HAP-1 (cell line): Measurements from ENCODE around the gene ARHGEF38.
"Not testable (repeated sequence)": the region's sequence is repeated elsewhere in the genome, so short reads cannot be mapped to it uniquely, and the experiment has no call there.

Experiments
- DNase-seq, 2 experiments: peaks; one replicate each; pipeline ENCODE4 v3.0.0-alpha.2; 2016 to 2020; ENCODE audit warnings: low spot score in 2 of 2
- H3K27me3 ChIP-seq: fragments of 250-450 bp; sonication (Bioruptor Pico); 2 replicates; pipeline ENCODE4 v1.5.1; 2020; ENCODE audit warnings: low read depth, mild to moderate bottlenecking, moderate library complexity
- H3K36me3 ChIP-seq: fragments of 250-450 bp; sonication (Bioruptor Pico); replicated peaks from 2 replicates; pipeline ENCODE4 v1.5.1; 2020; ENCODE audit warnings: mild to moderate bottlenecking
- H3K4me1 ChIP-seq: fragments of 250-450 bp; sonication (Bioruptor Pico); 2 replicates; pipeline ENCODE4 v1.5.1; 2020; ENCODE audit warnings: mild to moderate bottlenecking
- H3K4me3 ChIP-seq: fragments of 250-450 bp; sonication (Bioruptor Pico); 2 replicates; pipeline ENCODE4 v1.5.1; 2020; ENCODE audit warnings: mild to moderate bottlenecking, moderate library complexity
- H3K9me3 ChIP-seq: fragments of 250-450 bp; sonication (Bioruptor Pico); 2 replicates; pipeline ENCODE4 v1.5.1; 2020; ENCODE audit warnings: mild to moderate bottlenecking, moderate library complexity
- in situ Hi-C: fragments of 300-500 bp; cut with MboI; formaldehyde crosslinking; loops from 3 replicates; pipeline ENCODE4 v1.14.3; 2020; ENCODE audit warnings: low sequenced_read_pairs, inconsistent platforms, mixed read lengths

The ARHGEF38 gene

DNA sequence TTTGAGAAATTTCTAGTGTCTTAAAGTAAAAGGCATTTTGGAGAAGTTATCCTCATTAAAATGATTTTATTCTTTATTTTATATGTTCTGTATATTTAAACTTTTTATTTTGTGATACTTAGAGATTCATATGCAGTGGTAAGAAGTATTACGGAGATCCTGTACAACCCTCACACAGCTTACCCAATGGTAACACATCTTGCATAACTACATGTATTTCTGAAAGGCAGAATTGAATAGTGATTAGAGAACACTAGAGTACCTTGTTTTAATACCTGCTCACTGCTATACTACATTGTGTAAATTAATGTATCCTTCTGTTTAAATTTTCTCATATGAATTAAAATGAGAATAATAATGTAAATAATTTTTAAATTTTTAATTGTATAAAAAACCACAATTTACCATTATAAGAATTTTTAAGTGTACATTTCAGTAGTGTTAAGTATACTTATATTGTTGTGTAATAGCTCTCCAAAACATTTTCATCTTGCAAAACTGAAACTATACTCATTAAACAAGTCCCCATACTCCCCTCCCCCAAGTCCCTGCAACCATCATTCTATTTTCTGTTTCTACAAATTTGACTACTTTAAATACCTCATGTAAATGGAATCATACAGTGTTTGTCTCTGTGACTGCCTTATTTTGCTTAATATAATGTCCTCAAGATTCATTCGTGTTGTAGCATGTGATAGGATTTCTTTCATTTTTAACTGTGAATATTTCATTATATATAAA lies 110.7 kb downstream of the ARHGEF38 start:
- no peak for DNase-seq
- Histone ChIP-seq H3K4me1 (no peaks in the 10 kb centered on the region), H3K36me3 (no peaks in the 10 kb centered on the region), H3K27me3 (no peaks in the 10 kb centered on the region), H3K9me3 (no peaks in the 10 kb centered on the region), H3K4me3 (no peak overlapping the region)
- in situ Hi-C loops: no loop called here

DNA sequence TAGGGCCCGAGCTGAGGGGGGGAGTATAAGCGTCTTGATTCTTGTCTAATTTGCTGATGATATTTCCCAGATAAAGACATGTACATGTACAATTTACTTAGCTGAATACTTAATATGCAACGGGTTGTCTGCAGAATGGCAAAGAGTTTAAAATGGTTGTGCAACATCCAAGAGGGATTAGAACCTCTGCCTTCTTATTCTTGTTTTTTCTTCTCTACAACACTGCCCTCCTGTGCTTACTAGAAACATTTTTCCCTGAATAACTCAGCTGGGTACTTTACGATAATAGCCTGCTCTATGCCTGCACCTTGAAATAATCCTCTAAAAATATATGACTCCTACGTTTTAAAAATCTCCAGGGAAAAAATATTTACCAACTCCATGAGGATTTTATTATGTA lies 114.3 kb downstream of the ARHGEF38 start:
- no peak overlapping the region for H3K4me3 ChIP-seq
- in situ Hi-C loops: no loop called here
- peak in 1 of 2 experiments; percentile 66 for DNase-seq
- no peaks in the 10 kb centered on the region for H3K9me3 ChIP-seq
- peaks cover 7% of the 10 kb centered on the region for H3K4me1 ChIP-seq
- H3K27me3 ChIP-seq: no peaks in the 10 kb centered on the region
- H3K36me3 ChIP-seq: no peaks in the 10 kb centered on the region

DNA sequence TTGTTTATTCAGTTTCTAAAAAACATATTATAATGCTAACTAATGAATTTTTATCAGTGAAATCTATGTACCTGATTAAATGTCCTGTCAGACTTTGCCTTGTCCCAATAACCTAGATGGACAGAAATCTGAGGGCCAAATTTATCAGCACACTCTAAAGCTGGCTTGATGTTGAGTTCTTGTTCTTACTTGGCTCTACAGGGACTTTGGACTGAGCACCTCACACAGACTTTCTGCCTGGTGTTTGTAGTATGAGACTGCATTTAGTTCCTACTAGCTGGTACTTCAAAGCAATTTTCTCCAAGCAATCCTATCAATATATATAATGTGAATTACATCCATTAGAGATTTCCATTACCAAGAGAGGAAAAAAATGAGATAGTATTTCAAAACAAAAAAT lies 118.3 kb downstream of the ARHGEF38 start:
- in situ Hi-C loops: no loop called here
- peaks cover 7% of the 10 kb centered on the region for H3K4me1 ChIP-seq
- H3K4me3 ChIP-seq: no peak overlapping the region

DNA sequence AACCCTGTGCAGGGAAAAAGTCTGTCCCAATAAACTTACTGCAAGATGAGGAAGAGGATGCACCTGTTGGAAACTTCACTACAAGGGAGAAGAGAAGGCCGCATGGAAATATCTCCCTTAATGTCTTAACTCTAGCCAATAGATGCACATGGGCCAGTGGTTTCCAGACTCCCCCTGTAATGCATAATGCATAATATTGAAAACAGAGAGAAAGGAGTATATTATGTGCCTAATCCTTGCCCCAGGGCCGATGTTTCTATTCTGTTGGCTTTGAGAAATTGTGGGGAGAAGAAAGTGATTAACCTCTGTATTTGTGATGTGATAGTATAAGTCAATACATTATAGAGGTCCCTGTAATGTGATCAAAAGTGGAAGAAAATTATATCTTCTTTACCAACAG lies 118.9 kb downstream of the ARHGEF38 start:
- Histone ChIP-seq H3K36me3 (no peaks in the 10 kb centered on the region), H3K9me3 (no peaks in the 10 kb centered on the region), H3K4me1 (peaks cover 7% of the 10 kb centered on the region), H3K27me3 (no peaks in the 10 kb centered on the region), H3K4me3 (no peak overlapping the region)
- in situ Hi-C loops: no loop called here
- DNase-seq: peak; percentile 40 to 63

More for the DNA sequence above, 118.3 kb downstream of the ARHGEF38 start:
- H3K9me3 ChIP-seq: no peaks in the 10 kb centered on the region
- DNase-seq: no peak
- H3K27me3 ChIP-seq: no peaks in the 10 kb centered on the region
- H3K36me3 ChIP-seq: no peaks in the 10 kb centered on the region

DNA sequence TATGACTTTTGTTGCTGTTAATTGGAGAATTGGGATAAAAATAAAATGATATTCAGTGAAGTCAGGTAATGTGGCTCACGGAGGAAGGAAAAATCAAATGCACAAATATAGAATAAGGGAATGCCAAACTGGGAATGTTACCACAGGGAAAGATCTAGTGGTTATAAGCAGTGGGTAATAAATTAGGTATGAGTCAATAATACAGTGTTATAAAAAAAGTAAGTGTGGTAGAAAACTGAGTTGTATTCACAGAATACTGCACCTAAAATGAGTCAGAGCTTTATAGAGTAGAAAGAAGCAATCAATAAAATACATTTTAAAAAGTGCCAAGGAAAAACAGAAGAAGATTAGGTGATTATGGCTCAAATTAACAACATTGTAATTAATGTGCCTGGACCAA lies 121.6 kb downstream of the ARHGEF38 start:
- in situ Hi-C loops: no loop called here
- H3K9me3 ChIP-seq: no peaks in the 10 kb centered on the region
- DNase-seq: no peak

DNA sequence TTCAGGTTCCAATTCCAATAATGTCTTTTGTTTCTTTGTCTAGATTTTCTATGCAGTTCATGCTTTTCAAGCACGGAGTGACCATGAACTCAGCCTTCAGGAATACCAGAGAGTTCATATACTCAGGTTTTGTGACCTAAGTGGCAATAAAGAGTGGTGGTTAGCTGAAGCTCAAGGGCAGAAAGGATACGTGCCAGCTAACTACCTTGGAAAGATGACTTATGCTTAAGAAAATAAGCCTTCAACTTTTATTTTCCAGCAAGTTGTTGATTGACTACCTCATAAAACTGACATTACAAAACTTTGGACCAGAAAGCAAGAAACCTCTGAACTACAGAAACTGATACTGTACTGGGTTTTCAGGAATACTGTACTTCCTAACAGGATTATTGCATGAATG lies 125.3 kb downstream of the ARHGEF38 start:
- peak; percentile 36 to 63 for DNase-seq
- Histone ChIP-seq H3K4me1 (peaks cover 16% of the 10 kb centered on the region), H3K4me3 (no peak overlapping the region), H3K27me3 (no peaks in the 10 kb centered on the region), H3K36me3 (peaks cover 7% of the 10 kb centered on the region), H3K9me3 (no peaks in the 10 kb centered on the region)
- in situ Hi-C loops: no loop called here

More for the DNA sequence above, 121.6 kb downstream of the ARHGEF38 start:
- no peaks in the 10 kb centered on the region for H3K36me3 ChIP-seq
- H3K27me3 ChIP-seq: no peaks in the 10 kb centered on the region
- no peak overlapping the region for H3K4me3 ChIP-seq
- H3K4me1 ChIP-seq: peaks cover 22% of the 10 kb centered on the region

DNA sequence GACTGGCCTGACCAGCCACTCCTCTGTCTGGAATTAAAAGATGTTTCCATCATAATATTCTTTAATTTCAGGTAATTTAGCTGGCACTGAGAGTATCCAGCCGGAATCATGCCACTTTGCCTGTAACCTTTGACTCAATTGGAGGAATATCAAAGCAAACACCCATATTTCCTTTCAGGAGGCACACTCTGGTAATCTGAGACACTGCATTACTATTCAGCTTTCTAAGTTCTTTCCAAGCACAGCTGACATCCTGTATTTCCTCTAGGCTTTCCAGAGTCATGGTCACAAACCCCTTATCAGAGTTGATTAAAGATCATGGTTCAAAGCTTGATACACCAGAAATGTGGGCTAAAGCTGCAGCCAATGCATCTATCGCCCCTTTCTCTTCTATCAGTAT lies 126.8 kb downstream of the ARHGEF38 start:
- Histone ChIP-seq H3K4me3 (no peak overlapping the region), H3K36me3 (peaks cover 12% of the 10 kb centered on the region), H3K27me3 (no peaks in the 10 kb centered on the region), H3K9me3 (no peaks in the 10 kb centered on the region), H3K4me1 (peaks cover 16% of the 10 kb centered on the region)
- in situ Hi-C loops: no loop called here
- no peak for DNase-seq

DNA sequence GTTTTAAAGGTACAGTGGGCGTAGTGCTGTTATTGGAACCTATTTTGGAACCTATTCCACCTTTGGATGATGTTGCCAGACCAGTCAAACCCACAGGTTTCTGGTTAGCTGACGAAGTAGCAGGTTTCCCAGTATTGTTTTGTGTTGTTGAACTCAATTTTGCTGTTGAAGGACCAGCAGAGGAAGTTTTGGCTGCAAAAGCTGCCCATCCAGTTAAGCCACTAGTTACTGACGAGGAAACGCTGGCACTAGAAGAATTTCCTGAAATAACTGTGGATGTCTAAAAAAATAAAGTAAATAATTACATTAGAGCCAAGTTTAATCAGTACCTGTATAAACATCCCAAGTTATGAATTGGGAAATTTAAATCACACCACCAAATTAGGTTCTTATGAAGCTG lies 130.6 kb downstream of the ARHGEF38 start:
- in situ Hi-C loops: no loop called here
- no peak overlapping the region for H3K4me3 ChIP-seq
- H3K27me3 ChIP-seq: no peaks in the 10 kb centered on the region
- DNase-seq: no peak
- H3K36me3 ChIP-seq: peaks cover 19% of the 10 kb centered on the region
- peaks cover 4% of the 10 kb centered on the region for H3K4me1 ChIP-seq
- no peaks in the 10 kb centered on the region for H3K9me3 ChIP-seq

DNA sequence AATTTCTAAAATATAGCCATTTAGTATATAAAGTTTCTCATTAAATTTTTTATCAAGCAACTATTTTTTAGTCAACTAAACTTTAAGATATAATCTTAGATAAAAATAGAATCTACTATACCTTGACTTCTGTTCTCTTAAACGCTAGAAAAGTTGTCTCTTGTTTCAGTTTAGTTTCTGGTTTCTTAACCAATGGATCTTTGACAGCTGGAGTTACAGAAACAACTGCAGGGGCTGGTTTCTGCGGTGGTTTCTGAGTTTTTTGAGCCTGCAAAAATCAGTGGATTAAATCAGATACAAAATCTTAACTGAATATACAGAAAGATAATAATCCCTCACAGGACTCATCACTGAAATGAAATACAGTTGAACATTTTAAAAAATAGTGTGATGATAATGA lies 134.2 kb downstream of the ARHGEF38 start:
- in situ Hi-C loops: no loop called here
- H3K27me3 ChIP-seq: no peaks in the 10 kb centered on the region
- peaks cover 34% of the 10 kb centered on the region for H3K36me3 ChIP-seq
- H3K4me1 ChIP-seq: no peaks in the 10 kb centered on the region
- no peak for DNase-seq
- no peaks in the 10 kb centered on the region for H3K9me3 ChIP-seq
- H3K4me3 ChIP-seq: no peak overlapping the region

DNA sequence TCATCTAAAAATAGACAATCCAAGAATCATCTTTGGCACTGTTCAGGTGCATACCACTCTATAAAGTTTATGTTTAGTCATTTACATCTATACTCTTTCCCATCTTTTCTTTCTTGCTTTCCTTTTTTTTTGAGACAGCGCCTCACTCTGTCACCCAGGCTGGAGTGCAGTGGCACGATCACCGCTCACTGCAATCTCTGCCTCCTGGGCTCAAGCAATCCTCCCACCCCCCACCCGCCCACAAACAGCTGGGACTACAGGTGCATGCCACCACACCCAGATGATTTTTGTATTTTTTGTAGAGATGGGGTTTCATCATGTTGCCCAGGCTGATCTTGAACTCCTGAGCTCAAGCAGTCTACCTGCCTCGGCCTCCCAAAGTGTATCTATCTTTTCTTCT lies 142.4 kb downstream of the ARHGEF38 start:
- H3K4me3 ChIP-seq, DNase-seq, in situ Hi-C loops, H3K4me1 ChIP-seq, H3K27me3 ChIP-seq, H3K9me3 ChIP-seq: not testable (repeated sequence)
- H3K36me3 ChIP-seq: peaks cover 26% of the 10 kb centered on the region

DNA sequence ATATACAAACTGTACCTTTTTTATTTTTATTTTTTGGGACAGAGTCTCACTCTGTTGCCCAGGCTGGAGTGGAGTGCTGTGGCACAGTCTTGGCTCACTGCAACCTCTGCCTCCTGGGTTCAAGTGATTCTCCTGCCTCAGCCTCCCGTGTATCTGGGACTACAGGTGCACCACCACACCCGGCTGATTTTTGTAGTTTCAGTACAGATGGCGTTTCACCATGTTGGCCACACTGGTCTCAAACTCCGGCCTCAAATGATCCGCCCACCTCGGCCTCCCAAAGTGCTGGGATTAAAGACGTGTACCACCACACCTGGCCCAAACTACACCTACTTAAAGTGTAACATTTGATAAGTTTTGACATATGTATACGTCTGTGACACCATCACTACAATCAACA lies 143.4 kb downstream of the ARHGEF38 start:
- DNase-seq, in situ Hi-C loops: not testable (repeated sequence)
- peaks cover 26% of the 10 kb centered on the region for H3K36me3 ChIP-seq

DNA sequence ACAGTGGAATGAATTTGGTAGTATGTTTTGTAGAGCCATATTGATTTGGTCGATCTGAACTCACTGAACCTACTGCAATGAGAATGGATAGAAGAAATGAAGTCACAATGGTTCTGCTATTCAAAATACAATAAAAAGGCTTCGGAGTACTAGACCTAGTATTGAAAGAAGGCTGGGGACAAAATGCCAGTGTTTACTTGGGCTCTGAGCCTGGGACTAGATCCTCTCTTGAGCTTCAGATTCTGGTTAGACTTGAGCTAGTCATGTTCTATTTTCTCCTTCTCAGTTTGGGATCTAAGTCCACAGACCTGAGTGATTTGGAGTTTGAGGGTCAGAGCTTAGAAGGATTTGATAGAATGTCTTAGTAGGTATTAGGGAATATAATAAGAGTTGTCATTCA lies 146.2 kb downstream of the ARHGEF38 start:
- 0 out of 2 replicates have a peak, but pooled peaks cover 3% of the 10 kb centered on the region for H3K4me1 ChIP-seq
- no peak for DNase-seq
- in situ Hi-C loops: no loop called here
- H3K9me3 ChIP-seq: no peaks in the 10 kb centered on the region
- H3K36me3 ChIP-seq: peaks cover 17% of the 10 kb centered on the region; the same call in 1 of the 2 replicates
- H3K4me3 ChIP-seq: no peak overlapping the region
- no peaks in the 10 kb centered on the region for H3K27me3 ChIP-seq

More for the DNA sequence above, 143.4 kb downstream of the ARHGEF38 start:
- not testable (repeated sequence) for H3K27me3 ChIP-seq, H3K9me3 ChIP-seq, H3K4me1 ChIP-seq, H3K4me3 ChIP-seq

DNA sequence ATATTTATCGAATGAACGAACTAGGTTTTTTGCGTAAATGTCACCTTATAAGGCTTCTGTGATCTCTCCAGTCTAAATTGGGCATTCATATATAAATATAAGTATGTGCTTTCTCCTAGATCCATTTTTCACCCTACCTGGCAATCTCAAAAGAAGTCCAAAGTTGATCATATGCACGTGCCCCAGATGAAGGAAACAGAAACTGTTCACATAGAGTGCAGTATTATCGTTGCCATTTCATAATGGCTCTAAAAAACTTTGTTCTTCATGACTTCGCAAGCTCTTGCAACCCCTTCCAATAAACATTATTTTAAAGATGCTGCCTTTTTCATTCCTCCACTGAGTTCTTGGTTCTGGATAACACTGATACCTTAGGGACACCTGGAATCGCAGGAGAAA lies 155.4 kb downstream of the ARHGEF38 start:
- in situ Hi-C loops: no loop called here
- no peaks in the 10 kb centered on the region for H3K36me3 ChIP-seq
- DNase-seq: no peak
- no peaks in the 10 kb centered on the region for H3K27me3 ChIP-seq
- no peaks in the 10 kb centered on the region for H3K9me3 ChIP-seq
- H3K4me1 ChIP-seq: peaks cover 6% of the 10 kb centered on the region
- H3K4me3 ChIP-seq: peak overlapping the region; percentile 90

DNA sequence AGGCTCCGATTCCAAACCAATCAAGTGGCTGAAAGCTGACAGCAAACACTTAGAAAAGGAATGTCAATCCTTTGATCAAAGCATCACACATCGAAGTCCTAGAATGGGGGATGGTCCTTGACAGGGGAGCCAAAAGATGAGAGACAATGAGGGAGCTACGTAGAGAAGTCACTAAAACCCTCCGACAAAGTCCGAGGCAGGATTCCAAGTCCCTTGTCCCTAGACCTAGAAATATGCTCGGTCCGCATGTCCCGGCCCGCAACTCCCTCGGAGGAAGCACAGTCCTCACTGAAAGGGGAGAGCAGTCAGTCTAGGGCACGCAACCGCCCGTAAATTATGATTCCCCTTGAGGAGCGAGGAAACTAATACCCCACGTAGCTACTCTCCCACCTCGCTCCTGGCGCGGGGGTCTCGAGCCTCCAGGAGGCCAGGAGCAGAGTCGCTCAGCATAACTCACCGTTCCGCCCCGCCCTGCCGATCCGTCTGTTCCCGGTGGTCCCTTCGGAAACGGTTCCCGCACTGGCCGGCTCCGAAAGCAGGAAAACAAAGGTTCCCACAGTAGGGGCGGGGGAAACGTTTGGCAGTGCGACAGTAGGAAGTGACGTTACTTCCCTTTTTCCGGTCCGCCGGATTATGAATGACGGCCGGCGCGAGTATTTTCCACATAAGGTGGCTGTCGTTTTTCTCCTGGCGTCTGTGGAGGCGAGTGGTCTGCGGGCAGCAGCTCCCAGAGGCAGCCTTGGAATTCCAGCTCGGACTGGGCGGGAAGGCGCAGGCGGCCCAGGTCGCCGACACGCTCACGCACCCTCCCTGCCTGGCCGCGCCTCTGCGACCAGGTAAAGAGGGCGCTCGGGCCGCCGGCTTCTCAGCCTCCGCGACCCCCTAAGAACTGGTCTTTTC lies 156.0 kb downstream of the ARHGEF38 start, which contains the start of the genes GSTCD and INTS12:
TSS of gene GSTCD (plus strand) at position 604 of the 900 bp plus-strand sequence. CDS start 8,830 bp downstream, outside the sequence.
TSS of gene INTS12 (minus strand) at position 509 of the 900 bp plus-strand sequence. CDS start 8,684 bp downstream, outside the sequence.
- DNase-seq: peak; percentile 88 to 95
- peaks cover 6% of the 10 kb centered on the region for H3K4me1 ChIP-seq
- no peaks in the 10 kb centered on the region for H3K9me3 ChIP-seq
- H3K27me3 ChIP-seq: no peaks in the 10 kb centered on the region
- H3K36me3 ChIP-seq: no peaks in the 10 kb centered on the region
- H3K4me3 ChIP-seq: peak within 1 kb of the TSS; percentile 90
- in situ Hi-C loops: no loop called here
